ENCODE data around the gene PPARG. TPM values are rescaled to one million over a fixed set of nuclear protein-coding genes. Genes with fewer than 3 reads are reported as not detected.

Gene PPARG
- total RNA-seq, 1 donor from 2014 or later = 28.5 TPM

DNA sequence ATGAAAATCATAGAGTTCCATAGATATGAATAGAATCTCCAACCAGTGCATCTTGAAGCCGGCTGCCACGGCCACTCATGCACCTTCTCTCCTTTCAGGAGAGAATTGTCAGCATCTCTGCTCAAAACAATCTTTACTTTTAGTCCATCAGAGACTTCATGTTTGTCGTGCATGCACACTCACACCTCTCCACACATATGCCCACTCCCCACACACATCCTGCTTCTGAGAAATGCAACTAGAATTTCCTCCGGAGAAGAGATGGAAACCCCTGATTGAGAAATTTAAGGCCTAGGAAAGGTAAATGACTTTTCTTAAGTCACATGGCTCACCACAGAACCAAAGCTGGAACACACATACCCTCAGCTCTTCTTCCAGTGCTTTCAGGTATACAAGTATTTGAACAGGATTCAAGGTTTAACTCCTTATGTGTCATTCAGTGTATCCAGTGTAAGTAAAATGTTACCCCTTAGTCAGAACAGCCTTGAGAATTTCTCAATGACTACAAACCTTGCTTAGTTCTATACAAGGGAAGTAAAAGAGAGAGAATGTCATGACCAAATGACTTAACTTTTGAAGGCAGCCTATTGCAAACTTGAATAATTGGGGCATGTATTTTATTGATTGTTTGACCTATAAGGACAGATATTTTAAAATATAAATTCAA is 126.3 kb downstream of the PPARG start:
- H3K36me3 ChIP-seq = no peaks in the 10 kb centered on the region
- H3K27ac ChIP-seq = no peak overlapping the region
- no peaks in the 10 kb centered on the region for H3K4me1 ChIP-seq
- no peaks in the 10 kb centered on the region for H3K9me3 ChIP-seq
- no peaks in the 10 kb centered on the region for H3K27me3 ChIP-seq
- intact Hi-C loops (cut with DNase I) = no loop called here
- TF ChIP-seq POLR2A (IDR thresholded peaks at IDR 0.05) = no peak
- TF ChIP-seq, protein P1, sequence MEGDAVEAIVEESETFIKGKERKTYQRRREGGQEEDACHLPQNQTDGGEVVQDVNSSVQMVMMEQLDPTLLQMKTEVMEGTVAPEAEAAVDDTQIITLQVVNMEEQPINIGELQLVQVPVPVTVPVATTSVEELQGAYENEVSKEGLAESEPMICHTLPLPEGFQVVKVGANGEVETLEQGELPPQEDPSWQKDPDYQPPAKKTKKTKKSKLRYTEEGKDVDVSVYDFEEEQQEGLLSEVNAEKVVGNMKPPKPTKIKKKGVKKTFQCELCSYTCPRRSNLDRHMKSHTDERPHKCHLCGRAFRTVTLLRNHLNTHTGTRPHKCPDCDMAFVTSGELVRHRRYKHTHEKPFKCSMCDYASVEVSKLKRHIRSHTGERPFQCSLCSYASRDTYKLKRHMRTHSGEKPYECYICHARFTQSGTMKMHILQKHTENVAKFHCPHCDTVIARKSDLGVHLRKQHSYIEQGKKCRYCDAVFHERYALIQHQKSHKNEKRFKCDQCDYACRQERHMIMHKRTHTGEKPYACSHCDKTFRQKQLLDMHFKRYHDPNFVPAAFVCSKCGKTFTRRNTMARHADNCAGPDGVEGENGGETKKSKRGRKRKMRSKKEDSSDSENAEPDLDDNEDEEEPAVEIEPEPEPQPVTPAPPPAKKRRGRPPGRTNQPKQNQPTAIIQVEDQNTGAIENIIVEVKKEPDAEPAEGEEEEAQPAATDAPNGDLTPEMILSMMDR (IDR thresholded peaks at IDR 0.05) = no peak
- TF ChIP-seq POLR2AphosphoS5 (IDR thresholded peaks at IDR 0.05; ENCODE audit: insufficient read depth in 1 of 2, low read depth in 1 of 2) = no peak
- DNase-seq (ENCODE audit: extremely low spot score in 2 of 2) = no peak
- no peak overlapping the region for H3K4me3 ChIP-seq

DNA sequence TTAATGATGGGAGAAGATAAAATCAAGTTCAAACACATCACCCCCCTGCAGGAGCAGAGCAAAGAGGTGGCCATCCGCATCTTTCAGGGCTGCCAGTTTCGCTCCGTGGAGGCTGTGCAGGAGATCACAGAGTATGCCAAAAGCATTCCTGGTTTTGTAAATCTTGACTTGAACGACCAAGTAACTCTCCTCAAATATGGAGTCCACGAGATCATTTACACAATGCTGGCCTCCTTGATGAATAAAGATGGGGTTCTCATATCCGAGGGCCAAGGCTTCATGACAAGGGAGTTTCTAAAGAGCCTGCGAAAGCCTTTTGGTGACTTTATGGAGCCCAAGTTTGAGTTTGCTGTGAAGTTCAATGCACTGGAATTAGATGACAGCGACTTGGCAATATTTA is 127.9 kb downstream of the PPARG start:
- intact Hi-C loops (cut with DNase I) = no loop called here
- Histone ChIP-seq H3K4me3 (no peak overlapping the region), H3K27ac (no peak overlapping the region), H3K4me1 (peaks cover 12% of the 10 kb centered on the region), H3K27me3 (no peaks in the 10 kb centered on the region), H3K9me3 (no peaks in the 10 kb centered on the region), H3K36me3 (no peaks in the 10 kb centered on the region)
- no peak for TF ChIP-seq POLR2AphosphoS5 (IDR thresholded peaks at IDR 0.05; ENCODE audit: insufficient read depth in 1 of 2, low read depth in 1 of 2)
- TF ChIP-seq, protein P1 (IDR thresholded peaks at IDR 0.05) = no peak
- TF ChIP-seq POLR2A (IDR thresholded peaks at IDR 0.05) = no peak
- DNase-seq (ENCODE audit: extremely low spot score in 2 of 2) = no peak

DNA sequence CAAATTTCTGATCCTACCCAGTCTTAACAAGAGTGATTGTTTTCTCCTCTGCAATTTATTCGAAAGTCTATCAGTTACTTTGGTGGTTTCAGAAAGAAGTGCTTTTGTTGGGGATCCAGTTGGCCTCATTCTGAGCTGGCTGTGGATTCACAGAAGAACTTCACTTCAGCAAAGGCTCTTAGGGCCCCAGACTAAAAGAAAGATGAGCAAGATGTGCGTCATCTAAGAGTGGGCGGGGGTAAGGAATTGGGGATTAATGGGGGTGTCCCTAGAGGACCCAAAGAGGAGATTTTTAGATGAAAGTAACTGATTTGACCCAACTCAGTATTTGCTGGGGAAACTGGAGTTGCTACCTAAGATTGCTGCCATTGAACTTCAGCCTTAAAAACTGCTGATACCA is 131.5 kb downstream of the PPARG start:
- H3K4me1 ChIP-seq = peaks cover 24% of the 10 kb centered on the region
- DNase-seq (ENCODE audit: extremely low spot score in 2 of 2) = no peak
- intact Hi-C loops (cut with DNase I) = no loop called here
- no peaks in the 10 kb centered on the region for H3K9me3 ChIP-seq
- TF ChIP-seq POLR2A (IDR thresholded peaks at IDR 0.05) (no peak), POLR2AphosphoS5 (IDR thresholded peaks at IDR 0.05; ENCODE audit: insufficient read depth in 1 of 2, low read depth in 1 of 2) (no peak)
- TF ChIP-seq, protein P1 (IDR thresholded peaks at IDR 0.05) = no peak
- no peak overlapping the region for H3K4me3 ChIP-seq
- H3K27me3 ChIP-seq = no peaks in the 10 kb centered on the region
- no peaks in the 10 kb centered on the region for H3K36me3 ChIP-seq
- H3K27ac ChIP-seq = no peak overlapping the region

DNA sequence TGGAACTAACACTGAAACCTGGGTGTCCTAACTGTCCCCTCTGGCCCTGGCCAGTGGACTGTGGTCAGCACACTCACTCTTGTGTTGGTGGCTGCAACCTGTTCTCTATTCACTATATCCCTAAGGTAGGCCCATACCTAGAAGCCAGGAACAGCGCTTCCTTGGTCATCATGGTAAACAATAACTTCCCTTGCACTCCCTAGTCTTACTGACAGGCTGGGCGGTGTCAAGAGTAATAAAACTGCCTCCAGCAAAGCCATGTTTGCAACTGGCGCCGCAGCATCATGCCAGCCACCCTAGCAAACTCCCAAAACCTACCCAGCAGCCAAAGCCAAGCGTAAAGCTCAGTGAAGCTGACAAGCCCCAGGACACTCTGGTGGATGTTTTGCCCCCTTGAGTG is 132.3 kb downstream of the PPARG start:
- no peak for DNase-seq (ENCODE audit: extremely low spot score in 2 of 2)
- TF ChIP-seq, protein P1 (IDR thresholded peaks at IDR 0.05) = no peak
- no peak for TF ChIP-seq POLR2A (IDR thresholded peaks at IDR 0.05)
- TF ChIP-seq POLR2AphosphoS5 (IDR thresholded peaks at IDR 0.05; ENCODE audit: insufficient read depth in 1 of 2, low read depth in 1 of 2) = no peak
- intact Hi-C loops (cut with DNase I) = no loop called here
- H3K9me3 ChIP-seq = no peaks in the 10 kb centered on the region
- H3K4me3 ChIP-seq = no peak overlapping the region
- peaks cover 24% of the 10 kb centered on the region for H3K4me1 ChIP-seq
- H3K27me3 ChIP-seq = no peaks in the 10 kb centered on the region
- peak overlapping the region; percentile 50 for H3K27ac ChIP-seq
- H3K36me3 ChIP-seq = no peaks in the 10 kb centered on the region

DNA sequence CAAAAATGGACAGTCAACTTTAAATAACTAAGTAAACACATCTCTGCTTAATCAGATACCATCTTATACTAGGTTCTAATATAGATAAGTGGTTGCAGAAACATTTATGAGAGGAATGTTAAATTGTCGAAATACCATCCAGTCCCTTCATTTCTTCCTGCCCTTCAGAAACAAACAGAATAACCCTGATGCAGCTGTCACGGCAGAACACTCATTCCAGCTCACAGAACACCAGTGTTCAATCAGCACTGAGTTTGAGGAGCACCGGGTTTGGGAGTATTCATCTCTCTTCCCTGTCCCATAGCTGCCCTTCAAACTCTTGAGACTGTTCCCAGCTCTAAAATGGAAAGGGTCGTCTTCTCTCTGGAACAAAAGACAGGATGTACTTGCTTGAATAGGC is 134.3 kb downstream of the PPARG start:
- no peaks in the 10 kb centered on the region for H3K27me3 ChIP-seq
- no peak for DNase-seq (ENCODE audit: extremely low spot score in 2 of 2)
- H3K4me1 ChIP-seq = peaks cover 29% of the 10 kb centered on the region
- H3K4me3 ChIP-seq = no peak overlapping the region
- H3K9me3 ChIP-seq = no peaks in the 10 kb centered on the region
- H3K36me3 ChIP-seq = no peaks in the 10 kb centered on the region
- intact Hi-C loops (cut with DNase I) = no loop called here
- no peak overlapping the region for H3K27ac ChIP-seq
- TF ChIP-seq, protein P1 (IDR thresholded peaks at IDR 0.05) = no peak
- no peak for TF ChIP-seq POLR2A (IDR thresholded peaks at IDR 0.05)

Measured in vagina (tissue), 2 donors.